ENCODE measurements around the gene GRIN2A. TPM values are rescaled to one million over a fixed set of nuclear protein-coding genes. Genes with fewer than 3 reads are reported as not detected.

Gene GRIN2A
- polyA plus RNA-seq, 1 donor from 2014 or later, result 0.11 TPM

- Histone ChIP-seq H3K9me3 (ENCODE audit: low read length) (no peaks in the 10 kb centered on the region), H3K27me3 (ENCODE audit: insufficient read depth, low read depth, low read length) (no peaks in the 10 kb centered on the region), H3K79me2 (replicated peaks; ENCODE audit: insufficient read depth, low read length) (no peaks in the 10 kb centered on the region), H3K9me2 (ENCODE audit: insufficient read depth, low read length) (no peaks in the 10 kb centered on the region), H3K4me3 (ENCODE audit: low read length) (no peak overlapping the region), H3K36me3 (ENCODE audit: insufficient read depth, low read length) (no peaks in the 10 kb centered on the region), H3K4me2 (ENCODE audit: low read length) (no peak overlapping the region), H3K27ac (ENCODE audit: low read length) (no peak overlapping the region), H3K9ac (ENCODE audit: low read length) (no peak overlapping the region), H4K20me1 (ENCODE audit: insufficient read depth) (no peaks in the 10 kb centered on the region), H2AFZ (ENCODE audit: low read depth, low read length) (no peak overlapping the region), H3F3A (ENCODE audit: insufficient read depth, low read length, poor library complexity, severe bottlenecking) (no peaks in the 10 kb centered on the region)
- TF ChIP-seq MXI1 (conservative IDR thresholded peaks at IDR 0.05; ENCODE audit: poor library complexity, severe bottlenecking) (no peak), SMC3 (conservative IDR thresholded peaks at IDR 0.05; ENCODE audit: poor library complexity) (no peak), EP300 (conservative IDR thresholded peaks at IDR 0.05; ENCODE audit: poor library complexity, severe bottlenecking) (no peak), CTCF (IDR thresholded peaks at IDR 0.05; ENCODE audit: poor library complexity, severe bottlenecking) (no peak), TAF1 (IDR thresholded peaks at IDR 0.05; ENCODE audit: low read depth) (no peak), REST (IDR thresholded peaks at IDR 0.05; ENCODE audit: borderline replicate concordance) (no peak), RAD21 (conservative IDR thresholded peaks at IDR 0.05) (no peak), POLR2AphosphoS5 (IDR thresholded peaks at IDR 0.05) (no peak), EZH2 (IDR thresholded peaks at IDR 0.05; ENCODE audit: borderline replicate concordance, insufficient read depth, low read length, poor library complexity, severe bottlenecking) (no peak)
Measured at GRCh38 chr16:10070591-10070990, 111.6 kb downstream of the GRIN2A start.

- Histone ChIP-seq H3K9ac (ENCODE audit: low read length) (no peak overlapping the region), H3F3A (ENCODE audit: insufficient read depth, low read length, poor library complexity, severe bottlenecking) (no peaks in the 10 kb centered on the region), H4K20me1 (ENCODE audit: insufficient read depth) (no peaks in the 10 kb centered on the region), H3K79me2 (replicated peaks; ENCODE audit: insufficient read depth, low read length) (no peaks in the 10 kb centered on the region), H3K9me3 (ENCODE audit: low read length) (no peaks in the 10 kb centered on the region), H3K27me3 (ENCODE audit: insufficient read depth, low read depth, low read length) (no peaks in the 10 kb centered on the region), H3K27ac (ENCODE audit: low read length) (no peak overlapping the region), H2AFZ (ENCODE audit: low read depth, low read length) (no peak overlapping the region), H3K9me2 (ENCODE audit: insufficient read depth, low read length) (no peaks in the 10 kb centered on the region), H3K4me3 (ENCODE audit: low read length) (no peak overlapping the region), H3K36me3 (ENCODE audit: insufficient read depth, low read length) (no peaks in the 10 kb centered on the region), H3K4me2 (ENCODE audit: low read length) (no peak overlapping the region)
- TF ChIP-seq EZH2 (IDR thresholded peaks at IDR 0.05; ENCODE audit: borderline replicate concordance, insufficient read depth, low read length, poor library complexity, severe bottlenecking) (no peak), EP300 (conservative IDR thresholded peaks at IDR 0.05; ENCODE audit: poor library complexity, severe bottlenecking) (no peak), MXI1 (conservative IDR thresholded peaks at IDR 0.05; ENCODE audit: poor library complexity, severe bottlenecking) (no peak), POLR2AphosphoS5 (IDR thresholded peaks at IDR 0.05) (no peak), CTCF (IDR thresholded peaks at IDR 0.05; ENCODE audit: poor library complexity, severe bottlenecking) (no peak), REST (IDR thresholded peaks at IDR 0.05; ENCODE audit: borderline replicate concordance) (no peak), RAD21 (conservative IDR thresholded peaks at IDR 0.05) (no peak), TAF1 (IDR thresholded peaks at IDR 0.05; ENCODE audit: low read depth) (no peak), SMC3 (conservative IDR thresholded peaks at IDR 0.05; ENCODE audit: poor library complexity) (no peak)
Measured at GRCh38 chr16:10069374-10069773, 112.9 kb downstream of the GRIN2A start.
